GM19239 (cell line): Measurements from ENCODE around the gene SGCA.
A peak's percentile ranks its signal among the peaks of the same experiment; 100 is the strongest.

Experiments used
- DNase-seq: peaks from one replicate; pipeline ENCODE4 v3.0.0; 2011; ENCODE audit warnings: low spot score; ENCODE audit not compliant: insufficient read length
- FAIRE-seq: peaks from 2 replicates; lab custom pipeline; 2011; peaks lifted over from hg19 to GRCh38; lab: Jason Lieb, UNC

Gene SGCA

DNA sequence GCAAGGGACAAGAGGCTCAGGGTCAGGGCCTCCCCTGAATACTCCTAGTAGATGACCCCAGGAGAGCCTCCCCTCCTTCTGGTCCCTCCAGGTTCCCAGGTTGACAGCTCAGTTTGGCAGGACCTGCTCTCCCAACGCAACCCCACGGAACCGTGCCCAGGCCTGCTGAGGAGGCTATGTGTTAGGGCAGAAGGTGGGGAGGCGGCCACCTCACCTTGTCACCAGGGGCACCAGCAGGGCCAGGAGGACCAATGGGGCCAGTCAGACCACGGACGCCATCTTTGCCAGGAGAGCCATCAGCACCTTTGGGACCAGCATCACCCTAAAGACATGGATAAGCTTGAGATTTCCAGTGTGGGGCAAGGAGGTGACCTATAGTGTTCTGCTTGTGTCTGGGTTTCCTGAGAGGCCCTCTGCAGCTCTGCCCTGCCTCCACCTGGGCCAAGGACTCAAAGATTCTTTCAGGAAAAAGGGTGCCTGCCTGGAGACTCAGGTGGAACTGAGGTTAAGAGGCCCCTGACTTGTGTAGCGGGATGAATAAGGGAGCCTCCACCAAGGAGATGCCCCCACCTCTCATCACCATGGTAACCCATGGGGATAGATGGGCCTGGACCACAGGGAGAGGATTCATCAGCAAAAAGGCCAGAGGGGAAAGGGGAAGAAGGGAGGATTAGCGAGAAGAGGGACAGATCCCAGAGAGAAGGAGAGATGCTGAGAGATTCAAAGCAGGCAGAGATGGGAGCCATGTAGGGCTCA, 25.0 kb downstream of the SGCA start:
- FAIRE-seq = no peak
- DNase-seq = no peak

DNA sequence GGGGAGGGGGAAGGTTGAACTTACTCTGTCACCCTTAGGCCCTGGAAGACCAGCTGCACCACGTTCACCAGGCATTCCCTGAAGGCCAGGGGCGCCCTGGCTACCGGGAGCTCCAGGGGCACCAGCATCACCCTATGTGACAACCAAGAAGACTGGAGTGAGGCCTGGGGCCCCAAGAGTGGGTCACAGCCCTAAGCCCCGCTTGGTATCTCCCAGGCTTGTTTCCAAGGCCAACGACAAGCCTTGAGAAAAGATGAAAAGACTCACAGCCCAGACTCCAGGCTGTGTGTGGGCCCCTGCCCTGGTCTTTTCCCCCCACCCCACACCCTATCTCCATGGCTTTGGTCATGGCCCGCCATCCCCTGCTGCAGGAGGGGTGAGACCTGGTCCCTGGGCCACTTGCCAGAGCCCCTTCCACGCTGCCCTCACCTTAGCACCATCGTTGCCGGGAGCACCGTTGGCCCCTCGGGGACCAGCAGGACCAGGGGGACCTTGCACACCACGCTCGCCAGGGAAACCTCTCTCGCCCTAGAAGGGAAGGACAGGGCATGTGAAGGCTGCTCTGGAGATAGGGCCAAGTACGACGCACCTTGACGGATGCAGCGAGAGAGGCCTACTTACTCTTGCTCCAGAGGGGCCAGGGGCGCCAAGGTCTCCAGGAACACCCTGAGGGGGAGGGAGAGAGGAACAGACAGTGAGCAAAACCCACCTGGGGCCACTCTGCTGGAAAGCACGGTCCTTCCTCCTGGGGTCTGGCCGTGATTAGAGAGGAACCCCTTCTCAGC, 25.7 kb downstream of the SGCA start:
- DNase-seq = no peak
- FAIRE-seq = no peak

DNA sequence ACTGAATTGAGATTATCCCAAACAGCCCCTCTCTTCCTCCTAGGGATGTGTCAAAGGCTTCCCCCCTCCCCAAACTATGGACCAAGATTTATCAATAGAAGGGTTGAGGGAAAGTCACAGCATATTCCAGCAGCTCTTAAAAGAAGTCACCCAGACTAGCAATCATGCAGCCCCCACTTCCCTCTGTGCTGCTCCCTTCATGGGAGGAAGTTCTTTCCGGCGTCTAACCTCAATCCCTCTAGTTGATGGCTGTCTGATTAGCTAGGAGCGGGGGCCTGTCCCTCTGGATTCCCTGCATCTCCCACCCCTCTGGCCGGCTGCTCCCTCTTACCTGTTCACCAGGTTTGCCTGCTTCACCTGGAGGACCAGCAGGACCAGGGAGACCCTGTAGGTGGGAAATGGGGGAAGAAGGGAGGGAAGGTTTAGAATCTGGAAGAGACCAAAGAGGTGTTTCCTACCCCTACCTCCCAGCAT, 26.4 kb downstream of the SGCA start:
- DNase-seq (no peak), FAIRE-seq (no peak)

DNA sequence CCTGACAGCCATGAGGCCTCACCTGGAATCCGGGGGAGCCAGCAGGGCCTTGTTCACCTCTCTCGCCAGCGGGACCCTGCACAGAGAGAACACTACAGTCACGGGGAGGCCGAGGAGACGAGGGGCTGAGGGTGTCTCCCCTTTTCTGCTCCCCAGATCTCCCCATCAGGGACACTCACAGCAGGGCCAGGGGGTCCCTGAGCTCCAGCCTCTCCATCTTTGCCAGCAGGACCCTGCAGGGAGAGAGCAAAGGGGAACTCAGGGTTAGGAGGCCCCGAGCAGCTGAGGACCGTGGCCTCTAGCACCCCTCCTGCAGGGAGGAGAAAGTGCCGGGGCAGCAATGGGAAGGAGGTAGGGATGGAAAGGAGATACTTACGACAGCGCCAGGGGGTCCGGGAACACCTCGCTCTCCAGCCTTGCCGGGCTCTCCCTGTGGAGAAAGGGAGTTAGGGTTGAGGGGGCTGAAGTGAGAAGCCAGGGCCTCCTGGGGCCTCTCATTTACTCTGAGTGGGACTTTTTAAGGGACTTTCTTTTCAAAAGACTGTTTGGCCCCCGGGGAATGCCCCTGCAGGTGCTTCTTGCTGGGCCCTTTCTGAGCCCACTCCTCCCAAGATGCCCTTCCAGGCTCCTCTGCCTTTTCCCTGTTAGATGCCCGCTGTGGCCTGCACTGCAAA, 26.9 kb downstream of the SGCA start:
- FAIRE-seq (no peak), DNase-seq (no peak)

DNA sequence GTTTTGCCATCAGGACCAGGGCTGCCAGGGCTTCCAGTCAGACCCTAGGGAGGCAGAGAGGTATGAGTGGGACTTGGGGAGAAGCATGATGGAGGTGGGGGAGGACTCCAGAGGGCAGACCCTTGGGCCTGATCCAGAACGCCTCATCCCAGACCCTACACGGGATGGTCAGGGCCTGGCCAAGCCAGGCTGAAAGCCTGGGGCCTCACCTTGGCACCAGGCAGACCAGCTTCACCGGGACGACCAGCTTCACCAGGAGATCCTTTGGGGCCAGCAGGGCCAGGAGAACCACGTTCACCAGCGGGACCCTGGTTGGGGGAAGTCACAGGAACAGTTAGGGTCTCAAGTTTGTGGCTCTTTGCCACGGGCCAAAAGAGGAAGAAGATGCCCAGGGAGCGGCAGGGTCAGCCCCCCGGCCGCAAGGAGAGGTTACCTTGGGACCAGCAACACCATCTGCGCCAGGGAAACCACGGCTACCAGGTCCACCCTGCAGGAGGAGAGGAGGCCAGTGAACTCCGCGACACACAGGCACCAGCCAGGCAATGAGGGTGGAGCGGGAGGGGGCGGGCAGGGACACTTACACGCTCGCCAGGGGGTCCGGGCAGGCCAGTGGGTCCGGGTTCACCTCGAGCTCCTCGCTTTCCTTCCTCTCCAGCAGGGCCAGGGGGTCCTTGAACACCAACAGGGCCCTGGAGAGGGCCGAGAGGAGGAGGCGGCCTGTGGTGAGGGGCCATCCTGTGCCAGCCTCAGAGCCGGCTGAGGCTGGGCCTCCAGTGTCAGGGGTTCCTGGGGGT, 28.5 kb downstream of the SGCA start:
- DNase-seq (no peak), FAIRE-seq (no peak)

DNA sequence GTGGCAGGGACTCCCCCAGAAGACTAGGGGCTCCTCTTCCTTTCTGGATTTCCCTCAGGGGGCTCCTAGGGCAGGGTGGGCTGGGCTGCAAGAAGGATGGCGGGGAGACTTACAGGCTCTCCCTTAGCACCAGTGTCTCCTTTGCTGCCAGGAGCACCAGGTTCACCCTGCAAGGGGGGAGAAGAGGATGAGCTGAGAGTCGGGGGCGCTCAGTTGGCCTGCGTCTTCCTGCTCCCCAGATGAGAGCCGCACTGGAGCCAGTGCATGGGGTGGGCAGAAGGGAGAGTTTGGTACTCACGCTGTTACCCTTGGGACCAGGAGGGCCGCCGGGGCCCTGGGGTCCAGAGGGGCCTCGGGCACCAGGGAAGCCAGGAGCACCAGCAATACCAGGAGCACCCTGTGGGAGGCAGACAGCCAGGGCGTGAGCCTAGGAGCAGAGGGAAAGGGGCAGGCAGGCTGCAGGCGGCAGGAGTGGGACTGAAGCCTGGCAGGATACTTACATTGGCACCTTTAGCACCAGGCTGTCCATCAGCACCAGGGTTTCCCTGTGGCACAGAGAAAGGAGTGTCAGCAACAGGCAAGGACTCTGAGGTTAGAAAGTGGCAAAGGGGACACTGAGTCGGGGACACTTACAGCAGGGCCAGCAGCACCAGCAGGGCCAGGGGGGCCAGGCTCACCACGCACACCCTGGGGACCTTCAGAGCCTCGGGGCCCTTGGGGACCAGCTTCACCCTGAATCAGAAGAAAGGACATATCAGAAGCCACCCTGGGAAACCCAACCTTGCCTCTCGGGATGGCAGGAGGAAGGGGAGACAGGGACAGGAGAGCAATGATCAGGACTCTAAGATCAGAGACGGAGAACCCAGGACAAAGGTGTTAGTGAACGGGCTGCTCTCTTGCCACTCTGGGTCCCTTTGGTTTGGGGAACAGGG, 29.4 kb downstream of the SGCA start:
- FAIRE-seq (no peak), DNase-seq (no peak)

DNA sequence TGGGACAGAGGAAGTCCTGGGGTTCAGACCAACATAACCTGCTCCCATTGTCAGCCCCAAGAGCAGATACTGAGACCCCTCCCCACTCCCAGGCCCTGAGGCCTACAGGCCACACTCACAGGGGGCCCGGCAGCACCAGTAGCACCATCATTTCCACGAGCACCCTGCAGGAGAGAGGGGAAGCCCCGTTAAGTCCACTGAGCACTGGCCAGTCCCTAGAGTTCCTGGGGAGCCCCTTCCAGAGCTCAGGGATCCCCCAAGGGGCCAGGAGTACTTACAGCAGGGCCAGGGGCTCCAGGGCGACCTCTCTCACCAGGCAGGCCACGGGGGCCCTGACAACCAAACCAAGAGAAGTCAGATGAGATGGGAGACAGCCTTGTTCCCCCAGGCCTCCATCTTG, 30.2 kb downstream of the SGCA start:
- no peak for FAIRE-seq

DNA sequence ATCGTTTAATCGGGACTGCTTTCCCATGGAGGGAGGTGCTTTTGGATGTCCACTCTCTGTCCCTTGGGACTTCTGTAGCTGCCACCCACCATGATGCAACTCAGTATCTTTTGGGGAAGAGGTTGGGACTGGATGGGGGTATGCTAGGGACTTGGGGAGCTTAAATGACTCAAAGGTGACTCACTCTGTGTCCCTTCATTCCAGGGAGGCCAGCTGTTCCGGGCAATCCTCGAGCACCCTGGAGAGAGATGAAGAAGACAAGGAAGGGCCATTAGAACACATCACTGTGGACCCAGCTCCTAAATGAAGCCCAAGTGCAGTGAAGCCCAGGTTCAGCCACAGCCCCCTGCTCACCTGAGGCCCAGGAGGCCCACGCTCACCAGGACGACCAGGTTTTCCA, 31.0 kb downstream of the SGCA start:
- FAIRE-seq (no peak), DNase-seq (no peak)

More for the DNA sequence above, 30.2 kb downstream of the SGCA start:
- DNase-seq = no peak

DNA sequence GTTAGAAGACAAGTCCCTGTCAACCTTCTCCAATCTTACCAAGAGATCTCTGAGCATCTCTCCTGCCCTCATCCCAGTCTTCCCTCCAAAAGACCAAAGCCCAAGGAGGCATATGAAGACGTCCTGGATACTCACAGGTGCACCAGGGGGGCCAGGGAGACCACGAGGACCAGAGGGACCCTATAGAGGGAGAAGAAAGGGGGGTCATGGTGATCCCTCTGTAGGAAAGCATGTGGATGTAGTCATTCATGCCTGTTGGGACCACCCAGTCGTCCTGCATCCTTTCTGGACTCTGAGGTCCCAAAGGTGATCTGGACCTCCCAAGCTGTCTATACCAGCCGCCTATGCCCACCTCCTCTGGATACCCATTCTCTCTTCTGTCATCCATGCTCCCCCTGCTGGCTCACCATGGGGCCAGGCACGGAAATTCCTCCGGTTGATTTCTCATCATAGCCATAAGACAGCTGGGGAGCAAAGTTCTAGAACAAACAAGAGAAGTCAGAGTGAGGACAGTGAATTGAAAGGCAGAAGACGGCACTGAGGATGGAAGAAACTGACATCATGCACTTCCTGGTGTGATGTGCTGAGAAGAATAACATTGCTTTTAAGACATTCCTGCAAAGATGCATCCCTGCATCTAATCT, 32.3 kb downstream of the SGCA start:
- peak; percentile 65 for DNase-seq

DNA sequence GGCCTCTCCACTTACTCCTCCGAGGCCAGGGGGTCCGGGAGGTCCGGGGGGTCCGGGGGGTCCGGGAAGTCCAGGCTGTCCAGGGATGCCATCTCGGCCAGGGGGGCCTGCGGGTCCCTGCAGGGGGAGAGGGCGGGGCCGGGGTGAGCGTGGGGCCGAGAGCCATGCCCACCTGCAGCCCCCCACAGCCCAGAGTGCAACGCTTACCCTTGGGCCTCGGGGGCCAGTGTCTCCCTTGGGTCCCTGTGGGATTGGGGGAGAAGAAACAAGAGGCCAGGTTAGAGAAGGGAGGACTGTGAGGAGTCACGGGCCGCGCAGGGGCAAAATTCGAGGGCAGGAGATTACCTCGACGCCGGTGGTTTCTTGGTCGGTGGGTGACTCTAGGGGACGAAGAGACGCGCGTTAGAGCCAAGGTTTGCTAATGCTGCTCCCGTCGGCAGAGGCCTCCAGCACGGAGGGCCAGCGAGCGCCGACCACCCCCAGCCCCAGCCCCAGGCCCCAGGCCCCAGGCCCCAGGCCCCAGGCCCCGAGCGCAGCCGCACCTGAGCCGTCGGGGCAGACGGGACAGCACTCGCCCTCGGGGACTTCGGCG, 33.5 kb downstream of the SGCA start:
- FAIRE-seq (no peak), DNase-seq (no peak)

More for the DNA sequence above, 32.3 kb downstream of the SGCA start:
- peak; percentile 89 for FAIRE-seq

DNA sequence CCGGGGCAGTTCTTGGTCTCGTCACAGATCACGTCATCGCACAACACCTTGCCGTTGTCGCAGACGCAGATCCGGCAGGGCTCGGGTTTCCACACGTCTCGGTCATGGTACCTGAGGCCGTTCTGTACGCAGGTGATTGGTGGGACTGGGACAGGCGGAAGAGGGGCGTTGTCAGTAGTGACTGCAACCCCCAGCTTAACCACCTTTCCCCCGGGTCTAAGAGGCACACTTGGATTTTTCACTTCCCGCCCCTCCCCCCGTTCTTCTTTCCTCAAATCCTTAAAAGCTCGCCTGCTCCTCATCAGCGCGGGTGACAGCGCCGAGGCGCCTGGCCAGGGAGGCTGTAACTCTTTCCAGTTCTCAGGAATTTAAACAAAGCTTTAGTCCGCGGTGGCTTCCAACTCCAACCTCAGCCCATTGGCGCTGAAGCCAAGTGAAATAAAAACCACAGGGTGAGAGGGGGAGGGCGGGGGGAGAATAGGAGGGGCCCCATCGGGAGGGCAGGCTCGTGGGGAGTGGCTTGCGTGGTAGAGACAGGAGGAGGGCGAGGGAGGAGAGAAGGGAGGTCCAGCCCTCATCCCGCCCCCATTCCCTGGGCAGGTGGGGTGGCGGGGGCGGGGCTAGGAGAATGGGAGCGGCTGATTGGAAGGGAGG, 34.1 kb downstream of the SGCA start:
- DNase-seq (peak; percentile 64), FAIRE-seq (no peak)

DNA sequence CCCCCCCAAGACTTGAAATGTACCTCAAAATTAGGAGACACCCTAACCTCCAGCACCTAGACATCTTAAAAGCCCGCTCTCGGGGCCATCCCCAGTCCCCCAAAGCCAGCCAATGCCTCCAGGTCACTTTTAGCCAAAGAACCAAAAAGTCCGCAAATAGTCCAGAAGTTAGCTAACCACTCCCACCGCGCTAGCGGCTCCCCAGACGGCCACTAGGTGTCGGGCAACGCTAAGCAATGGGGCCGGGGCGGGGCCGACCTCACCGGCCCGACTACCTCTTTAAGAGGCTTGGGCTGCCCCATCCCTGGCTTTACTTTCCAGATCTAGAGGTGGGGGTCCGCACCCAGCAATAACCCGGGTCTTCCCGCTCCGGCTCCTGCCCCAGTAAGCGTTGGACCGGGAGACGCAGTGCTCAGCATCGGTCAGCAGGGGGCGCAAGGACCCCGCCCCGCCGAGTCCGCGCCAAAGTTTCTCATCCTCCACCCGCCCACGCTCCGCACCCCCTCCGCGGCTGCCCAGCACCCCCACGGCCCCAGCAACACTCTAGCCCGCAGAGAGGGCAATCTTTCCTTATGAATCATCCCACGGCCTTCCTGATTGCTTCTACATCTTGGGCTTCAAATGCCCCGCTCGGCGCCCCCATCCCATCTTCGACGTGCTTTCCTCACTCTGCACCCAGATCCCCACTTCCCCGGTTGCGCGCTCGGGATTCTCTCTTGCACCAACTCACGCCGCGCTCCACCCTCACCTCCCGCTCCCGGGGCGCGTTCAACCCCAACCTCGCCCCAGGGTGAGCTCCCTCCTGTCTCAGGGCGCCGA, 34.9 kb downstream of the SGCA start:
- DNase-seq (peak; percentile 97), FAIRE-seq (peak; percentile 79)

DNA sequence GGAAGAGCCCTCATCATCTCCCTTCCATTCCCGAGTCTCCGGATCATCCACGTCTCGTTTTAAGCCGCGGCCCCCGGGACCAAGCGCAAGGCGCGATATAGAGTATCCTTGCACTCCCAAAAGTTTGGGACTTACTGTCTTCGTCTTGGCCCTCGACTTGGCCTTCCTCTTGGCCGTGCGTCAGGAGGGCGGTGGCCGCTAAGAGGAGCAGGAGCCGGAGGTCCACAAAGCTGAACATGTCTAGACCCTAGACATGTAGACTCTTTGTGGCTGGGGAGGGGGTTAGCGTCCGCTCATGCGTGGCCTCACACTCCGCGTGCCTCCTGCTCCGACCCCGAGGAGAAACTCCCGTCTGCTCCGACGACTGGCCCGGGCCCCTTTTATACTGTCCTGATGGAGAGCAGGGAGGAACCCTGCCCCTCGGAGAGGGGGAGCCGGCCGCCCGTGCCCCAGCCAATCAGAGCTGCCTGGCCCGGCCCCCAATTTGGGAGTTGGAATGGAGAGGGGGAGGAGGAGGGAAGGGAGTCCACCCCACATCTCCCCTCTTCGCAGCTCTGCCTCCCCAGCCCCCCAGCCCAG, 35.6 kb downstream of the SGCA start, which contains the start of gene COL1A1:
Gene COL1A1 (minus strand): TSS at position 356 of the 579 bp plus-strand sequence. CDS start 118 bp downstream, at position 238.
- no peak for DNase-seq
- no peak for FAIRE-seq

DNA sequence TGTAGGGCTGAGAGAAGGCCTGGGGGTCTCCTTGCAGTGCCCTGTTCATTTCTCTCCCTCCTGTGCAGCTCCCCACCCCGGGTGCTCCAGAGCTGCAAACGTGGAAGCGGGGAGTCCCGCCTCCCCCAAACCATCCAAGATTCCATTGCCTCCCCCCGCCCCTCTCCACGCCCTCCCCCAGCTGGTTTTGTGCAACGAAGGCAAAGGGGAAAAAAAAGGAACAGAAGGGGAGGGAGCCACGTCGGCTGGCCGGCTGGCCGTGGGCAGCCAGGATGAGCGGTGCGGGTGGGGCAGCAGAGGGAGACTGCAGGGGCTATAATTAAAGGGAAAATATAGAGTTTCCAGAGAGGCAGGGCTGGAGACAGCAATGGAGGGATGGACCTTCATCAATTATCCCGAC, 37.3 kb downstream of the SGCA start:
- DNase-seq = no peak
- no peak for FAIRE-seq

DNA sequence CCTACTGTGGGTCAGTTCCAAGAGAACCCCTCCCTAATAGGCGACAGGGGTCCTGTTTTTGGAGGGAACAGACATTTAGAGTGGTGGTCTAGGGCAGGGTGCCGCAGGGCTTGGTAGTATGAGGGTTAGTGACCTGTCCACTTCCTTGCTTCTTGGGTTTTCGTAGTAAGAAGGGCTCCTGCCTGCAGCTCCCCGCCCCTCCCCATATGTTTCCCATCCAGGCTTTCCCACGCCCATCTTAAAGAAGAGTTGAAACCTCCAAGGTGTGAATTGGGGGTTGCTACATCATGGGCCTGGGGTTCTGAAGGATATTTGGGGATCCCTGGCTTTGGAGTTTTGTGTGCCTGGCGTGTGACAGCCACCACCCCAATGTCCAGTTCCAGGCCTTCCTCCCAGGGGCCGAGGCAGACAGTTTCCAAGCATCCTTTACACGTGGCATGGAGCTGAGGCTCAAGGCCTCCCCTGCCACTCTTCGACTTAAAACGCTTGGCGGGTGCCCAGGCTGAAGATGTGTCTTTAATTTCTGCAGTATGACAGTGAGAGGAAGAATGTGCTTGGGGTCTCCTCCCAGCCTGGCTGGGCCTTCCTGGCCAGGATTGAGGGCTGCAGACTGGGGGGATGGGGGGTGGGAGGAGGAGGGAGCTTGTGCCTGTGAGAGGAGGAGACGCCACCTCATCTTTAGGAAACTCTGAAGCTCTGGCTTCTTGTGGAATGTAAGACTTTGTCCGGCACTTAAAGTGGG, 38.0 kb downstream of the SGCA start:
- no peak for FAIRE-seq
- DNase-seq = no peak

DNA sequence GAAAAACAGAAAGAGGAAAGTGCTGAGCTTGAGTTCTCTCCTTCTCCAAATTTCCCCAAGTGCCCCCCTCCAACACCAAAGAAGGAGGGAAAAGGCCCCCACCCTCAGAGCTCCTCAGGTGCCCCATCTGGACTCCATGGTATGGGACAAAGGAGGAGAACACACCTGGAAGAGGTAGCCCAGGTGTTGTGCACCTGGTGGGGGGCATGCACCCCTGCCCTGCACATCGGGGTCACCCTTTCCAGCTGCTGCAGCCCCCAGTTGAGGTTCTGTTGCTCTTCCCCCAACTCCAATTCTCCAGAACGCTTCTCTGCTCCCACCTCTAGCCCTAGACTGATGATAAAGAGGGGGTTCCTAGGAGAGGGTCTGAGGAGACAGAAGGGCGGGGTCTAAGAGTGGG, 38.6 kb downstream of the SGCA start:
- FAIRE-seq = no peak
- no peak for DNase-seq
